ENCODE data around the gene SPOCK1. TPM values are rescaled to one million over a fixed set of nuclear protein-coding genes. Genes with fewer than 3 reads are reported as not detected.

SPOCK1 gene
- total RNA-seq, 1 experiment from 2014 or later = 10.9 TPM

DNA sequence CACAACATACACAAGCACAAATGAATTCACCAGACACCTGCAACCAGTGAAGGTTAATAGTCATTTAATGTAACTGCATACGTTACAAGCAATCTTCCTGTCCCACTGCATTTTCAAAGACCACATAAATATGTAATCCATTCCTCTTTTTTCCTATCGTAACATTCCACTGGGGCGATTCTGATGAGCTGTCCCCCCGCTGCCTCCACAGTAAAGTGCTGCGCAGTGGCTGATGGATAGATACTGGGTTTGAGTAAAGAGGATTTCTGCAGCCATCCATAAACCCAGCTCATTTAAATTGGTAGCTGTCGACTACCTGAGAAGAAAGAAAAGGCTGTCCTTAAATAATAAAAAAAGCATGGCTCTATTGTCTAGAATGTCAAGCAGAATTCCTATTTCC, 181.1 kb downstream of the SPOCK1 start:
- no peak overlapping the region for H4K91ac ChIP-seq (ENCODE audit: insufficient read length, low read depth, low read length)
- H3K9me3 ChIP-seq (ENCODE audit: control insufficient read depth, low read depth, low read length) = no peaks in the 10 kb centered on the region
- H4K8ac ChIP-seq (replicated peaks; ENCODE audit: insufficient read length, low read depth, low read length) = no peak overlapping the region
- Mint-ChIP-seq H3K36me3 (ENCODE audit: insufficient read depth in 1 of 3, low read depth in 3 of 3) (0 out of 7 replicates have a peak, but pooled peaks cover 0 to 4% (median 0%) of the 10 kb centered on the region in 3 experiments), H3K4me3 (no peak overlapping the region), H3K4me1 (peaks cover 20% of the 10 kb centered on the region in 2 experiments), H3K27ac (no peak overlapping the region), H3K9me3 (peaks cover 0 to 3% of the 10 kb centered on the region in 2 experiments; a peak in 1 of 5 replicates), H3K27me3 (ENCODE audit: low read depth) (peaks cover 3% of the 10 kb centered on the region; the same call in 1 of the 2 replicates)
- H3K14ac ChIP-seq (ENCODE audit: insufficient read depth, low read length) = no peak overlapping the region
- no peak overlapping the region for H2BK120ac ChIP-seq (ENCODE audit: low read depth, low read length, poor library complexity, severe bottlenecking)
- H2AK5ac ChIP-seq (ENCODE audit: insufficient read length, low read length) = no peak overlapping the region
- no peaks in the 10 kb centered on the region for H3K79me1 ChIP-seq (ENCODE audit: insufficient read depth, low read depth, low read length, poor library complexity, severe bottlenecking)
- H2BK15ac ChIP-seq (ENCODE audit: low read depth, low read length) = no peak overlapping the region
- TF ChIP-seq, protein P1, sequence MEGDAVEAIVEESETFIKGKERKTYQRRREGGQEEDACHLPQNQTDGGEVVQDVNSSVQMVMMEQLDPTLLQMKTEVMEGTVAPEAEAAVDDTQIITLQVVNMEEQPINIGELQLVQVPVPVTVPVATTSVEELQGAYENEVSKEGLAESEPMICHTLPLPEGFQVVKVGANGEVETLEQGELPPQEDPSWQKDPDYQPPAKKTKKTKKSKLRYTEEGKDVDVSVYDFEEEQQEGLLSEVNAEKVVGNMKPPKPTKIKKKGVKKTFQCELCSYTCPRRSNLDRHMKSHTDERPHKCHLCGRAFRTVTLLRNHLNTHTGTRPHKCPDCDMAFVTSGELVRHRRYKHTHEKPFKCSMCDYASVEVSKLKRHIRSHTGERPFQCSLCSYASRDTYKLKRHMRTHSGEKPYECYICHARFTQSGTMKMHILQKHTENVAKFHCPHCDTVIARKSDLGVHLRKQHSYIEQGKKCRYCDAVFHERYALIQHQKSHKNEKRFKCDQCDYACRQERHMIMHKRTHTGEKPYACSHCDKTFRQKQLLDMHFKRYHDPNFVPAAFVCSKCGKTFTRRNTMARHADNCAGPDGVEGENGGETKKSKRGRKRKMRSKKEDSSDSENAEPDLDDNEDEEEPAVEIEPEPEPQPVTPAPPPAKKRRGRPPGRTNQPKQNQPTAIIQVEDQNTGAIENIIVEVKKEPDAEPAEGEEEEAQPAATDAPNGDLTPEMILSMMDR (conservative IDR thresholded peaks at IDR 0.05) = no peak
- no peaks in the 10 kb centered on the region for H3K4me1 ChIP-seq (ENCODE audit: insufficient read depth, low read length)
- H3K23ac ChIP-seq (ENCODE audit: insufficient read length, low read depth, low read length) = no peak overlapping the region
- H3T11ph ChIP-seq (ENCODE audit: low read length) = no peak overlapping the region
- H3K56ac ChIP-seq (ENCODE audit: insufficient read length, low read depth, low read length) = no peak overlapping the region
- H3K27me3 ChIP-seq (ENCODE audit: insufficient read depth, low read length) = no peaks in the 10 kb centered on the region
- H2BK5ac ChIP-seq (ENCODE audit: insufficient read length, low read length) = no peak overlapping the region
- H2BK12ac ChIP-seq (ENCODE audit: insufficient read length, low read depth, low read length) = no peak overlapping the region
- no peaks in the 10 kb centered on the region for H3K79me2 ChIP-seq (ENCODE audit: insufficient read depth, low read length)
- no CpG with 5 or more reads among the region's 6 CpGs for WGBS (ENCODE audit: extremely low coverage, insufficient read length, low lambda C conversion rate)
- no peak overlapping the region for H3K4ac ChIP-seq (ENCODE audit: low read depth, low read length)
- H2BK20ac ChIP-seq (ENCODE audit: low read depth, low read length, poor library complexity, severe bottlenecking) = no peak overlapping the region
- no peak overlapping the region for H3K18ac ChIP-seq (ENCODE audit: insufficient read length, low read depth, low read length)
- H4K5ac ChIP-seq (ENCODE audit: insufficient read length, low read depth, low read length) = no peak overlapping the region
- no peaks in the 10 kb centered on the region for H4K20me1 ChIP-seq (ENCODE audit: control insufficient read depth, insufficient read depth, insufficient read length)
- DNase-seq = no peak
- no peak overlapping the region for H3K4me2 ChIP-seq (ENCODE audit: insufficient read depth, insufficient read length, low read length)
- no peak overlapping the region for H3K9ac ChIP-seq (ENCODE audit: extremely low read depth, insufficient read length, low read length)
- no peak overlapping the region for H2AFZ ChIP-seq (ENCODE audit: low read length)
- H3K23me2 ChIP-seq (ENCODE audit: insufficient read length, low read depth, low read length, poor library complexity, severe bottlenecking) = no peaks in the 10 kb centered on the region
- H3K27ac ChIP-seq (ENCODE audit: insufficient read length, low read depth, low read length) = no peak overlapping the region

Measured in H9 (cell line).